D341Med (cell line): ENCODE data around the gene FAM72B.
"Not testable (repeated sequence)": the region's sequence is repeated elsewhere in the genome, so short reads cannot be mapped to it uniquely, and the experiment has no call there.

Source experiments
- DNase-seq: peaks from one replicate; pipeline ENCODE4 v3.0.0; 2012; ENCODE audit warnings: low spot score

The FAM72B gene

GRCh38 chr1:121152788-121153187 is 31.4 kb downstream of the FAM72B start:
- DNase-seq = not testable (repeated sequence)

- not testable (repeated sequence) for DNase-seq
Measured at GRCh38 chr1:121151294-121151693, 32.8 kb downstream of the FAM72B start.

- DNase-seq = not testable (repeated sequence)
Measured at GRCh38 chr1:121148489-121149190, 35.5 kb downstream of the FAM72B start.

- not testable (repeated sequence) for DNase-seq
Measured at GRCh38 chr1:121140393-121140792, 43.7 kb downstream of the FAM72B start.

- not testable (repeated sequence) for DNase-seq
Measured at GRCh38 chr1:121131494-121131893, 52.6 kb downstream of the FAM72B start.

- DNase-seq = not testable (repeated sequence)
Measured at GRCh38 chr1:121118480-121118824, 65.7 kb downstream of the FAM72B start.
